ENCODE results near the gene GBX2. TPM values are rescaled to one million over a fixed set of nuclear protein-coding genes. Genes with fewer than 3 reads are reported as not detected.

The GBX2 gene
- total and polyA plus RNA-seq, 9 of the 15 experiments (the other 6 are each of a cell fraction or from before 2014, with no cell fraction given) = 0.03 to 0.53 (median 0.27) TPM; not detected in 1

- WGBS (ENCODE audit: insufficient coverage, low coverage, missing lambda C conversion rate) = 1% methylated on average over 18 of the region's 25 CpGs
- Histone ChIP-seq H3K9me3 (replicated peaks; ENCODE audit: control insufficient read depth, insufficient read depth, low read depth, low read length) (no peaks in the 10 kb centered on the region), H3K27ac (ENCODE audit: extremely low read depth, low read depth, low read length) (no peak overlapping the region), H3K4me1 (replicated peaks in 1 of 2; ENCODE audit: control insufficient read depth in 2 of 2, insufficient read depth in 2 of 2, low read length in 2 of 2) (no peaks in the 10 kb centered on the region), H3K27me3 (ENCODE audit: control insufficient read depth in 2 of 2, insufficient read depth in 2 of 2, low read length in 2 of 2) (peaks cover 3 to 34% of the 10 kb centered on the region in 2 experiments; a peak in 2 of 5 replicates), H3K36me3 (ENCODE audit: control insufficient read depth, insufficient read depth, low read length) (no peaks in the 10 kb centered on the region), H3K79me2 (ENCODE audit: control insufficient read depth, insufficient read depth, low read length) (no peaks in the 10 kb centered on the region), H3K4me2 (ENCODE audit: insufficient read depth, low read length) (no peak overlapping the region), H3K9me1 (ENCODE audit: control insufficient read depth, insufficient read depth, low read length) (no peaks in the 10 kb centered on the region), H4K20me1 (replicated peaks; ENCODE audit: control insufficient read depth, insufficient read depth, low read length) (no peaks in the 10 kb centered on the region), H3K9ac (ENCODE audit: insufficient read depth in 1 of 2, low read depth in 2 of 2, low read length in 2 of 2) (no peak overlapping the region), H3K4me3 (no peak overlapping the region), H2AFZ (ENCODE audit: low read depth, low read length) (no peak overlapping the region)
- in situ Hi-C loops (cut with MboI) = no loop called here
- ATAC-seq (no peak), DNase-seq (ENCODE audit: extremely low read depth in 1 of 4, low spot score in 3 of 4) (no peak), FAIRE-seq (no peak)
- ChIA-PET POLR2A (interaction anchor here (0.6 kb wide), 1 partner anchor 426 kb away, joined by 3 read pairs; no protein-coding TSS in a partner anchor), CTCF (ENCODE audit: low intra/inter-chr PET ratio) (no interaction called here)
- TF ChIP-seq GTF2B (IDR thresholded peaks at IDR 0.05; ENCODE audit: extremely low read depth, insufficient read length) (no peak), KLF6 (CRISPR knock-in tag; IDR thresholded peaks at IDR 0.05; ENCODE audit: borderline replicate concordance) (no peak), ZFP36 (IDR thresholded peaks at IDR 0.05; ENCODE audit: low read depth, low read length, partially characterized antibody) (no peak), PURB (CRISPR knock-in tag; IDR thresholded peaks at IDR 0.05; ENCODE audit: low read depth) (no peak), ZNF143 (CRISPR knock-in tag; IDR thresholded peaks at IDR 0.05) (no peak), POU5F1 (IDR thresholded peaks at IDR 0.05; ENCODE audit: borderline replicate concordance, low read depth, low read length, partially characterized antibody) (no peak), ZNF12 (CRISPR knock-in tag; IDR thresholded peaks at IDR 0.05) (no peak), HDGF (IDR thresholded peaks at IDR 0.05) (no peak), SMAD3 (CRISPR knock-in tag; conservative IDR thresholded peaks at IDR 0.05) (no peak)
- TF ChIP-seq, protein P1, sequence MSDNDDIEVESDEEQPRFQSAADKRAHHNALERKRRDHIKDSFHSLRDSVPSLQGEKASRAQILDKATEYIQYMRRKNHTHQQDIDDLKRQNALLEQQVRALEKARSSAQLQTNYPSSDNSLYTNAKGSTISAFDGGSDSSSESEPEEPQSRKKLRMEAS (CRISPR knock-in tag; IDR thresholded peaks at IDR 0.05) = no peak
- TF ChIP-seq, protein P2, sequence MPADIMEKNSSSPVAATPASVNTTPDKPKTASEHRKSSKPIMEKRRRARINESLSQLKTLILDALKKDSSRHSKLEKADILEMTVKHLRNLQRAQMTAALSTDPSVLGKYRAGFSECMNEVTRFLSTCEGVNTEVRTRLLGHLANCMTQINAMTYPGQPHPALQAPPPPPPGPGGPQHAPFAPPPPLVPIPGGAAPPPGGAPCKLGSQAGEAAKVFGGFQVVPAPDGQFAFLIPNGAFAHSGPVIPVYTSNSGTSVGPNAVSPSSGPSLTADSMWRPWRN (IDR thresholded peaks at IDR 0.05; ENCODE audit: low read depth) = no peak
- no TSS peak for BruUV-seq (replicated peaks)
- intact Hi-C loops (cut with micrococcal nuclease) = no loop called here
Observed at GRCh38 chr2:236211296-236211695, 43.1 kb upstream of the GBX2 start.

All from K562 (cell line).